ENCODE data around the gene AAR2. TPM values are rescaled to one million over a fixed set of nuclear protein-coding genes. Genes with fewer than 3 reads are reported as not detected.

AAR2 gene
- total RNA-seq, 2 experiments from 2014 or later, result 30.0 to 30.5 TPM

DNA sequence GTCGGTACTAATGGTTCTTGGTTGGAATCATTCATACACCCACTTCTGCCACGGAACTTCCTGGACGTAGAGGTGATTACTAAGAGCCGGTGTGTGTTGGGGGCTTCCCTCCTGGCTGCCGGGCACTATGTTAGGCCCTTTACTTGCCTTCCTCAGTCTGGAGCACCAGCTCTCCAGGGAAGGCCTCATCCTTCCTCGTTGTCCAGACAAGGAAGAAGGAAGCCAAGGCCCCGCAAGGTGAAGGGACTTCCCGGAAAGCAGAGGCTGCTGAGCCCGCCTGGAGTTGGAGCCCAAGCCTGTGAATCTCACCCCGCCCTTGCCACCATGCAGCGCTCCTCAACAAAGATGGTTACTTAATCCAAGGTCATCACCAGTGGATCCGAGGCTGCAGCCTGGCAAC is 26.2 kb downstream of the AAR2 start:
- Mint-ChIP-seq H3K9me3 (no peaks in the 10 kb centered on the region), H3K36me3 (no peaks in the 10 kb centered on the region), H3K4me3 (no peak overlapping the region), H3K27ac (no peak overlapping the region), H3K27me3 (no peaks in the 10 kb centered on the region), H3K4me1 (no peaks in the 10 kb centered on the region)
- DNase-seq, result no peak

GRCh38 chr20:36264426-36265246 is 28.4 kb downstream of the AAR2 start:
- Mint-ChIP-seq H3K27ac (no peak overlapping the region), H3K9me3 (no peaks in the 10 kb centered on the region), H3K36me3 (no peaks in the 10 kb centered on the region), H3K4me3 (no peak overlapping the region), H3K4me1 (no peaks in the 10 kb centered on the region), H3K27me3 (no peaks in the 10 kb centered on the region)
- no peak for DNase-seq

- Mint-ChIP-seq H3K27ac (no peak overlapping the region), H3K4me1 (no peaks in the 10 kb centered on the region), H3K36me3 (no peaks in the 10 kb centered on the region)
These were observed 29.9 kb downstream of the AAR2 start for GRCh38 chr20:36266189-36266588.

GRCh38 chr20:36267605-36268381 is 31.5 kb downstream of the AAR2 start:
- Mint-ChIP-seq H3K27ac (no peak overlapping the region), H3K4me3 (no peak overlapping the region), H3K9me3 (no peaks in the 10 kb centered on the region), H3K36me3 (no peaks in the 10 kb centered on the region), H3K4me1 (no peaks in the 10 kb centered on the region), H3K27me3 (no peaks in the 10 kb centered on the region)
- DNase-seq, result no peak

More at GRCh38 chr20:36266189-36266588, 29.9 kb downstream of the AAR2 start:
- no peaks in the 10 kb centered on the region for H3K9me3 Mint-ChIP-seq
- DNase-seq, result no peak
- no peak overlapping the region for H3K4me3 Mint-ChIP-seq
- no peaks in the 10 kb centered on the region for H3K27me3 Mint-ChIP-seq

- no peaks in the 10 kb centered on the region for H3K9me3 Mint-ChIP-seq
- H3K4me1 Mint-ChIP-seq, result no peaks in the 10 kb centered on the region
These were observed 32.4 kb downstream of the AAR2 start for GRCh38 chr20:36268440-36269342.

DNA sequence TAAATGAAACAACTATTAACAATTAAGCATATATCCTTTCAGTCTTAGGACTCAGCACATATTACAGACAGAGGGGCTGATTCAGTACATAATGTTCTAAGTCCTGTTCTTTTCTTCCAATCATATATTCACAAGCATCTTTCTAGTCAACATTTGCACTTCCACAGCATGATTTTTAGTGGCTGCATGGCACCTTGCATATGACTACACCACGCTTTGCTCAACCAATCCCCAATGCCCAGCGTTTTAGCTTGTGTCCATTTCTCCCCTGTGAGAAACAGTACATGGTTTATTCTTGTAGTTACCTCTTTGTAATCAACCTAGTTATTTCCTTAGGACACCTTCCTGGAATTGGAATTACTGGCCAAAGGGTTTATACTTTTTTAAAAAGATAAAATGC is 33.2 kb downstream of the AAR2 start:
- H3K27ac Mint-ChIP-seq, result no peak overlapping the region
- no peaks in the 10 kb centered on the region for H3K9me3 Mint-ChIP-seq
- H3K4me3 Mint-ChIP-seq, result no peak overlapping the region
- H3K4me1 Mint-ChIP-seq, result no peaks in the 10 kb centered on the region
- no peaks in the 10 kb centered on the region for H3K36me3 Mint-ChIP-seq
- DNase-seq, result no peak
- H3K27me3 Mint-ChIP-seq, result peaks cover 8% of the 10 kb centered on the region

More at GRCh38 chr20:36268440-36269342, 32.4 kb downstream of the AAR2 start:
- no peaks in the 10 kb centered on the region for H3K36me3 Mint-ChIP-seq
- no peak overlapping the region for H3K4me3 Mint-ChIP-seq
- H3K27ac Mint-ChIP-seq, result no peak overlapping the region
- H3K27me3 Mint-ChIP-seq, result peaks cover 2% of the 10 kb centered on the region
- DNase-seq, result no peak

GRCh38 chr20:36270744-36271638 is 34.7 kb downstream of the AAR2 start:
- Mint-ChIP-seq H3K27me3 (peaks cover 8% of the 10 kb centered on the region), H3K4me1 (no peaks in the 10 kb centered on the region)

DNA sequence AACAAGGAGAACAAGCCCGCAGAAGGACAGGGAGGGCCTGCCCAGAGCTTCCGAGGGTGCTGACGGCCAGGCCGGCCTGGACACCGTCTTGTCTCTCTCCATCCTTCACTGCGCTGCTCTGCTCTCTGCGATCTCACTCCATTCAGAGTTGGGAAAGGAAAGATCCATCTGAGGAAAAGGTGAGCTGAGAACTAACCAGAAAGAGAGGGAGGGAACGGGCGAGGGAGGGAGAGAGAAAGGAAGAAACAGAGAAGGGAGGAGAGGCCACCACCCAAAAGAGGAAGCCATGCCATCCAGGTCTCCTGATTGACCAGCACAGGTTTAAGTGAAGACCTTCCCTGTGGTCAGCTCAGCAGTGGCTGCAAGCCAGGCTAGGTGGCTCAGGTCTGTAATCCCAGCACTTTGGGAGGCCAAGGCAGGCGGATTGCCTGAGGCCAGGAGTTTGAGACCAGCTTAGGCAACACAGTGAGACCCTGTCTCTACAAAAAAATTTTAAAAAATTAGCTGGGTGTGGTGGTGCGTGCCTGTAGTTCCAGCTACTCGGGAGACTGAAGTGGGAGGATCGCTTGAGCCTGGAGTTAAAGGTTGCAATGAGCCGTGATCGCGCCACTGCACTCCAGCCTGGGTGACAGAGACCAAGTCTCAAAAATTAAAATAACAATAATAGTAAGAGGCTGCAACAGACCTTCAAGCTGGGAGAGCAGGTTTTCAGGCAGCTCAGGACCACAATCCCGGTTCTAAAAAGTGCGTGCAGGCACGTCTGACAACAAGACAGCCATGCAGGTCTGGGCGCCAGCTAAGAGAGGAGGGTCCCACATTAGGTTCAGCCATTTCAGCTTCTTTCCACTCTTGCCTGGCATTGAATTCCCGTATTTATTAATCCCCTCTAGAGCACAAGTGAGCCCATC is 35.6 kb downstream of the AAR2 start:
- no peak overlapping the region for H3K4me3 Mint-ChIP-seq
- no peaks in the 10 kb centered on the region for H3K9me3 Mint-ChIP-seq
- no peak overlapping the region for H3K27ac Mint-ChIP-seq
- H3K36me3 Mint-ChIP-seq, result no peaks in the 10 kb centered on the region
- peaks cover 8% of the 10 kb centered on the region for H3K27me3 Mint-ChIP-seq
- no peak for DNase-seq
- no peaks in the 10 kb centered on the region for H3K4me1 Mint-ChIP-seq

More at GRCh38 chr20:36270744-36271638, 34.7 kb downstream of the AAR2 start:
- no peaks in the 10 kb centered on the region for H3K36me3 Mint-ChIP-seq
- H3K9me3 Mint-ChIP-seq, result no peaks in the 10 kb centered on the region
- no peak for DNase-seq
- no peak overlapping the region for H3K27ac Mint-ChIP-seq
- H3K4me3 Mint-ChIP-seq, result no peak overlapping the region

DNA sequence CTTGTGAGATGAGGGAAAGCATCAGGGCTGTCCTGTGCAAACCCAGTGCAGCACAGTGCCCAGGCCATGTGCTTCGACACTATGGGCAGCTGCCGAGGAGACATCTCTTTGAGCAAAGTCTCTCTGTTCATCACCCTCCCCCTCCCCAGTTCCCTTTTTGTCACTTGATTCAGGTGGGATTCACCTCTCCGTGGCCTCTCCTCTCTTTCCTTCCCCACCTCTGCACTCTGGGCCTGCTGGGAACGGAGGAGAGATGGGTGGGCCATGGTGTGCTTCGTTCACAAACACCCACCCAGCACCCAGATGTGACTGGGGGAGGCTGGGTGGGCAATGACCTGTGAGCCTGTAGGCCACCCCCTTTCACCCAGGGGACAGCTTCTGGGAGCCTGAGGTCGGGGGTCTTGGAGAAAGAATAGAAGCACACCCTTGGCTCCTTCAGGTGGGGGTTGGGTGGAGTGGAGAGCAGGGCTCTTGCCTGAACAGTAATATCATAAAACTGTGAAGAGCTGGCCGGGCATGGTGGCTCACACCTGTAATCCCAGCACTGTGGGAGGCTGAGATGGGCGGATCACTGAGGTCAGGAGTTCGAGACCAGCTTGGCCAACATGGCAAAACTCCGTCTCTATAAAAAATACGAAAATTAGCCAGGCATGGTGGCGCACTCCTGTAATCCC is 36.4 kb downstream of the AAR2 start:
- H3K27me3 Mint-ChIP-seq, result peaks cover 8% of the 10 kb centered on the region
- no peak overlapping the region for H3K27ac Mint-ChIP-seq
- no peak for DNase-seq
- no peaks in the 10 kb centered on the region for H3K9me3 Mint-ChIP-seq
- H3K4me3 Mint-ChIP-seq, result no peak overlapping the region
- H3K36me3 Mint-ChIP-seq, result no peaks in the 10 kb centered on the region
- no peaks in the 10 kb centered on the region for H3K4me1 Mint-ChIP-seq

DNA sequence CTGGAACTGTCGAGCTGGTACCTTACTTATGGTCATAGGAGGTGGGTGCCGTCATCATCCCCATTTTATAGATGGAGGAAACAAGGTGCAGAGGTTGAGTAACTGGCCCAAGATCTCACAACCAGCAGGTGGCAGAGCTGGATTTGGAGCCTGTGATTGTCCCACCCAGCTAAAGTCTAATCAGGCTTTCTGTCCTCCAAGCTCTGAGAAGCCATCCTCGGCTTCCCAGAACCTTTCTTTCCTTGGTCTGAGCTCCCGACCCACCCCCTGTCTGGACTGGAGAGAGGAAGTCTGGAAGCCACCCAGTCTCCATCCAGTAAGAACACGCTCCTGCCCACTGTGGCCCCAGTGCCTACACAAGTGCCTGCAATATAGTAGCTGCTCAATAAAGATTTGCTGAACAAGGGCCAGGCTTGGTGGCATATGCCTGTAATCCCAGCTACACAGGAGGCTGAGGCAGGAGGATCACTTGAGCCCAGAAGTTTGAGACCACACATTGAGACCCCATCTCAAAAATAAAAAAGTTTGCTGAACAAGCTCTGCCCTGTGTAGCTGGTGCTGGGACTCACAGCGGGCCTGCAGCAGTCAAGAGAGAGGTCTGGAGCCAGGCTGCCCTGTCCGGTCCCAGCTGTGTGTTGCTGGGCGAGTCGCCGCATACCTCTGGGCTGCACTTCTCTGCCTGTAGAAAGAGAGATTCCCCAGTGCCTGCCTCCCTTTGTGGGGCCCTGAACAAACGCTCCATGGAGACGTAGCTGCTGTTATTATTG is 37.3 kb downstream of the AAR2 start:
- Mint-ChIP-seq H3K4me3 (no peak overlapping the region), H3K4me1 (no peaks in the 10 kb centered on the region), H3K36me3 (no peaks in the 10 kb centered on the region), H3K9me3 (no peaks in the 10 kb centered on the region), H3K27me3 (peaks cover 8% of the 10 kb centered on the region), H3K27ac (no peak overlapping the region)
- DNase-seq, result peak; percentile 6

- H3K27ac Mint-ChIP-seq, result no peak overlapping the region
- H3K27me3 Mint-ChIP-seq, result peaks cover 8% of the 10 kb centered on the region
- no peak for DNase-seq
- H3K36me3 Mint-ChIP-seq, result no peaks in the 10 kb centered on the region
- H3K4me1 Mint-ChIP-seq, result no peaks in the 10 kb centered on the region
- no peak overlapping the region for H3K4me3 Mint-ChIP-seq
- H3K9me3 Mint-ChIP-seq, result no peaks in the 10 kb centered on the region
These were observed 38.0 kb downstream of the AAR2 start for GRCh38 chr20:36274181-36274841.

GRCh38 chr20:36275011-36275410 is 38.7 kb downstream of the AAR2 start:
- no peak overlapping the region for H3K27ac Mint-ChIP-seq
- H3K9me3 Mint-ChIP-seq, result no peaks in the 10 kb centered on the region
- H3K4me1 Mint-ChIP-seq, result no peaks in the 10 kb centered on the region
- peaks cover 8% of the 10 kb centered on the region for H3K27me3 Mint-ChIP-seq
- no peak overlapping the region for H3K4me3 Mint-ChIP-seq
- DNase-seq, result no peak
- no peaks in the 10 kb centered on the region for H3K36me3 Mint-ChIP-seq

Data from activated naive CD8-positive, alpha-beta T cell treated with anti-CD3 and anti-CD28 coated beads for 36 hours (primary cell).